ENCODE data around the gene KRTAP17-1. TPM values are rescaled to one million over a fixed set of nuclear protein-coding genes. Genes with fewer than 3 reads are reported as not detected.

Gene KRTAP17-1
- total RNA-seq, 1 experiment from 2014 or later, result not detected

DNA sequence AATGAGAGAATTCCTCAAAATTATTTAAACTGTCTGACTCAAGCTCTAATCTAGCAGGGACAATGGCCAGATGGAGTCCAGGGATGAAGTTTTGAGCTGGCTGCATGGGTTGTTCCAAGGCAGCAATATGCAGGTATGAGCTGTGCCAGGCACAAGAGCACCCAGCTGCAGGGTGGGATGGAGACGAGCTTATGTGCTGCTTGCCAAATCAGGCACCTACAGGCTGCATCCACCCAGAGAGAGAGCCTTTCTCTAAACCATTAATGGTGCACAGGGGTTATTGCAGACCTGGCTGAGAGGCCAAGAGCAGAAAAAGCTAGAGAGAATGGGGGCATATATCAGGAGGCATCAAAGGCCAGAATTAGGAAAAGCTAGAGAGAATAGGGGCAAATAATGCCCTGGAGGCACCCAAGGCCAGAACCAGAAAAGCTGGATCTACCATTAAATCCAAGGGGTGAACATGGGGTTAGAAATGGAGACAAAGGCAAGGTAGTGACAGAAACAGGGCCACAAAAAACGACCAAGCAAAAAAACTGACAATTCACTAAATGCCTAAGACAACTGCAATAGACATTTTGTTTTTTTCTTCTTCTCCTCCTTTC is 24.2 kb upstream of the KRTAP17-1 start:
- peak overlapping the region; percentile 62 for H3K4me2 ChIP-seq

DNA sequence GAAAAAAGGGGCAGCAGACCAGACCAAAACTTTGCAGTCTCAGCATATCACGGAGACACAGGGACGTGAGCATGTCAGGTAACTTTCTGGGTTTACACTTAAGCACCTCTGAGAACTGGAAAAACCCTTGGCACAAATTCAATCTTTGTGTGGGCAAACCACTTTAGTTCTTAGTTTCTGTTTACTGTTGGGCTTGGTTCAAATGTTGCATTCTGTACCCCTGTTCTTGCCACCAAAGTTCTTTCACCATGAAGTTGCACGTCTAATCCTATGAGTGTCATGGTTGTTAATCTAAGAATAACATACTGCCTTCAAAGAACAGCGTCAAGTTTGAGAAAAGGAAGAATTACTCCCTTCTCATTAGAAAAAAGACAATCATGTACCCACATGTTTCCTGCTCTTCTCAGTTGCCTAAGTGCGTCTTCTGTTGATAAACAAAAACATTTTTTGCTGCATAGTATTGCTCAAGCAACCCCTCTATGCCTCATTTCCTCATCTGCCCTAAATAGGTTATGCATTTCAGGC is 23.5 kb upstream of the KRTAP17-1 start:
- TF ChIP-seq CTCF (conservative IDR thresholded peaks at IDR 0.05) (no peak), EZH2 (IDR thresholded peaks at IDR 0.05; ENCODE audit: low read depth) (no peak)
- Histone ChIP-seq H3K27ac (peak overlapping the region; percentile 53), H3K4me1 (replicated peaks; ENCODE audit: insufficient read depth) (peaks cover 54% of the 10 kb centered on the region), H3K9me3 (ENCODE audit: insufficient read depth, low read depth) (0 out of 2 replicates have a peak, but pooled peaks cover 7% of the 10 kb centered on the region), H3K79me2 (ENCODE audit: low read depth) (no peaks in the 10 kb centered on the region), H3K36me3 (ENCODE audit: low read depth) (no peaks in the 10 kb centered on the region), H3K27me3 (ENCODE audit: insufficient read depth, low read depth) (no peaks in the 10 kb centered on the region), H3K4me2 (peak overlapping the region; percentile 62), H3K4me3 (no peak overlapping the region), H3K9me2 (ENCODE audit: insufficient read depth) (no peaks in the 10 kb centered on the region), H2AFZ (no peak overlapping the region), H4K20me1 (ENCODE audit: insufficient read depth) (no peaks in the 10 kb centered on the region), H3F3A (ENCODE audit: insufficient read depth, low read depth) (peaks cover 10% of the 10 kb centered on the region; the same call in 1 of the 2 replicates)
- intact Hi-C loops (cut with micrococcal nuclease; ENCODE audit: unreplicated experiment), result loop anchor here (5.0 kb wide), 1 partner anchor 63 kb away; no protein-coding TSS in a partner anchor
- POLR2A ChIA-PET (ENCODE audit: unreplicated experiment), result interaction anchor here (0.5 to 0.6 kb wide), 2 partner anchors 10 to 228 kb away, joined by 3 read pairs; no protein-coding TSS in a partner anchor
- CTCF ChIA-PET, result interaction anchor here (0.6 to 0.8 kb wide), 2 partner anchors 17 to 78 kb away, joined by 3 to 5 read pairs; no protein-coding TSS in a partner anchor
- no TSS peak for BruUV-seq (replicated peaks)
- peak in 1 of 2 experiments; percentile 39 for DNase-seq

More for the DNA sequence above, 24.2 kb upstream of the KRTAP17-1 start:
- ChIA-PET CTCF (interaction anchor here (0.8 kb wide), 1 partner anchor 78 kb away, joined by 3 read pairs; no protein-coding TSS in a partner anchor), POLR2A (ENCODE audit: unreplicated experiment) (interaction anchor here (0.6 kb wide), 1 partner anchor 28 kb away, joined by 9 read pairs; no protein-coding TSS in a partner anchor)
- intact Hi-C loops (cut with micrococcal nuclease; ENCODE audit: unreplicated experiment), result loop anchor here (5.0 kb wide), 1 partner anchor 63 kb away; no protein-coding TSS in a partner anchor
- no peaks in the 10 kb centered on the region for H4K20me1 ChIP-seq (ENCODE audit: insufficient read depth)
- BruUV-seq (replicated peaks), result no TSS peak
- peak overlapping the region; percentile 53 for H3K27ac ChIP-seq
- H3K79me2 ChIP-seq (ENCODE audit: low read depth), result no peaks in the 10 kb centered on the region
- DNase-seq, result peak; percentile 33 to 68
- H3K36me3 ChIP-seq (ENCODE audit: low read depth), result no peaks in the 10 kb centered on the region
- H3F3A ChIP-seq (ENCODE audit: insufficient read depth, low read depth), result peaks cover 10% of the 10 kb centered on the region; the same call in 1 of the 2 replicates
- H2AFZ ChIP-seq, result peak overlapping the region; percentile 9; the same call in 1 of the 2 replicates
- 0 out of 2 replicates have a peak, but pooled peaks cover 7% of the 10 kb centered on the region for H3K9me3 ChIP-seq (ENCODE audit: insufficient read depth, low read depth)
- no peak overlapping the region; the same call in 1 of the 2 replicates for H3K4me3 ChIP-seq
- peaks cover 51% of the 10 kb centered on the region for H3K4me1 ChIP-seq (replicated peaks; ENCODE audit: insufficient read depth)
- no peaks in the 10 kb centered on the region for H3K27me3 ChIP-seq (ENCODE audit: insufficient read depth, low read depth)
- H3K9me2 ChIP-seq (ENCODE audit: insufficient read depth), result no peaks in the 10 kb centered on the region
- TF ChIP-seq CTCF (conservative IDR thresholded peaks at IDR 0.05) (no peak), EZH2 (IDR thresholded peaks at IDR 0.05; ENCODE audit: low read depth) (no peak)

DNA sequence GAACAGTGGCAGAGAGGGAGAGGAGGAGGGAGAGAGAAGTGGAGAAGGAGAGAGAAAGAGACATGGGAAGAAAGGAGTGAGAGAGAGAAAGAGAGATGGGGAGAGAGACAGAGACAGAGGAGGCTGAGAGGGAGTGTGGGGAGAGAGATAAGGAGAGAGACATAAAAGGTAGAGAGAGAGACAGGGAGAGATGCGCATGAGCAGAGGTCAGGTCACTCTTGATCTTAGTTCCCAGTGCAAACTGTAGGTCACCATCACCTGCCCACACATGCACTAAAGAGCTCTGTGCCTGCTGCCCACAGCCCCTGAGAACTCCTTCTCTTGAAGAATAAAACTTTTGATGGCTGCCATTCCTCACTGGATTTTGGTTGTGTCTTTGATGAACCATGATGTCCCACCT is 20.2 kb upstream of the KRTAP17-1 start:
- no peaks in the 10 kb centered on the region for H3K9me3 ChIP-seq (ENCODE audit: insufficient read depth, low read depth)
- ChIA-PET POLR2A (ENCODE audit: unreplicated experiment) (no interaction called here), CTCF (no interaction called here)
- no peak overlapping the region for H3K27ac ChIP-seq
- no peaks in the 10 kb centered on the region for H4K20me1 ChIP-seq (ENCODE audit: insufficient read depth)
- peaks cover 10% of the 10 kb centered on the region; the same call in 1 of the 2 replicates for H3F3A ChIP-seq (ENCODE audit: insufficient read depth, low read depth)
- H3K27me3 ChIP-seq (ENCODE audit: insufficient read depth, low read depth), result no peaks in the 10 kb centered on the region
- no peaks in the 10 kb centered on the region for H3K9me2 ChIP-seq (ENCODE audit: insufficient read depth)
- no peak overlapping the region for H2AFZ ChIP-seq
- DNase-seq, result no peak
- no peak for TF ChIP-seq EZH2 (IDR thresholded peaks at IDR 0.05; ENCODE audit: low read depth)
- TF ChIP-seq CTCF (conservative IDR thresholded peaks at IDR 0.05), result no peak
- H3K4me2 ChIP-seq, result no peak overlapping the region
- H3K79me2 ChIP-seq (ENCODE audit: low read depth), result no peaks in the 10 kb centered on the region
- intact Hi-C loops (cut with micrococcal nuclease; ENCODE audit: unreplicated experiment), result loop anchor here (5.0 kb wide), 1 partner anchor 67 kb away; no protein-coding TSS in a partner anchor
- peaks cover 41% of the 10 kb centered on the region for H3K4me1 ChIP-seq (replicated peaks; ENCODE audit: insufficient read depth)
- H3K4me3 ChIP-seq, result no peak overlapping the region
- no peaks in the 10 kb centered on the region for H3K36me3 ChIP-seq (ENCODE audit: low read depth)
- BruUV-seq (replicated peaks), result no TSS peak
